ENCODE data around the gene ISL2. TPM values are rescaled to one million over a fixed set of nuclear protein-coding genes. Genes with fewer than 3 reads are reported as not detected.

The ISL2 gene
- total RNA-seq, 1 donor from 2014 or later, result 0.38 TPM

DNA sequence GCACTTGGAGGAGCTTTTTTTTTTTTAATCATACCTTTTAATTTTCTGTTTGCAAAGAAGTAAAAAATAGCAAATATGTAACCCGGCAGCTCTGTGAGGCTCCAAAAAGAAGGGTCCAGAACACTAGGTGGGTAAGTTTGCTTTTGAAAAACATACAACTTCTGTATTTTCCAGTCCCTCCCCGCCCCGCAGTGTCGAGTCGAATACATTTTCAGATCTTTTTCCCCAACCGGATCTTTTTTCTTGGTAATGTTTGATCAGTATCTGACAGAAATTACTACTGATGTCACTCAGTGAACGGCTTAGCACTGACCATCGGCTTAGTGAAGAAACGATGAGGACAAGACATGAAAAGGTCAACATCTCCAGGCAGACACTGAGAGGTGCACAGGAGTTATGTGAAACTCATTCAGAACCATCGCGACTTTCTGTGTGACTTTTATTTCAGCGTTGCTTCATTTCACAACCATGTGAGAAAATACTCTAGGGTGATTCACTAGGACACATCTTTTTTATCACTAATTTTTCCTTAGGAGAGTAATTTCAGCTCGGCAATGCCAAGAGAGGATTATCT is 11.0 kb downstream of the ISL2 start:
- Mint-ChIP-seq H3K9me3 (ENCODE audit: low read depth) (no peaks in the 10 kb centered on the region), H3K27ac (no peak overlapping the region), H3K4me3 (ENCODE audit: low read depth) (peak overlapping the region; percentile 19), H3K27me3 (peaks cover 82% of the 10 kb centered on the region), H3K4me1 (ENCODE audit: low read depth) (peaks cover 8% of the 10 kb centered on the region), H3K36me3 (ENCODE audit: insufficient read depth) (peaks cover 8% of the 10 kb centered on the region)
- TF ChIP-seq, protein P1, sequence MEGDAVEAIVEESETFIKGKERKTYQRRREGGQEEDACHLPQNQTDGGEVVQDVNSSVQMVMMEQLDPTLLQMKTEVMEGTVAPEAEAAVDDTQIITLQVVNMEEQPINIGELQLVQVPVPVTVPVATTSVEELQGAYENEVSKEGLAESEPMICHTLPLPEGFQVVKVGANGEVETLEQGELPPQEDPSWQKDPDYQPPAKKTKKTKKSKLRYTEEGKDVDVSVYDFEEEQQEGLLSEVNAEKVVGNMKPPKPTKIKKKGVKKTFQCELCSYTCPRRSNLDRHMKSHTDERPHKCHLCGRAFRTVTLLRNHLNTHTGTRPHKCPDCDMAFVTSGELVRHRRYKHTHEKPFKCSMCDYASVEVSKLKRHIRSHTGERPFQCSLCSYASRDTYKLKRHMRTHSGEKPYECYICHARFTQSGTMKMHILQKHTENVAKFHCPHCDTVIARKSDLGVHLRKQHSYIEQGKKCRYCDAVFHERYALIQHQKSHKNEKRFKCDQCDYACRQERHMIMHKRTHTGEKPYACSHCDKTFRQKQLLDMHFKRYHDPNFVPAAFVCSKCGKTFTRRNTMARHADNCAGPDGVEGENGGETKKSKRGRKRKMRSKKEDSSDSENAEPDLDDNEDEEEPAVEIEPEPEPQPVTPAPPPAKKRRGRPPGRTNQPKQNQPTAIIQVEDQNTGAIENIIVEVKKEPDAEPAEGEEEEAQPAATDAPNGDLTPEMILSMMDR (IDR thresholded peaks at IDR 0.05; ENCODE audit: unreplicated experiment), result no peak
- no peak for DNase-seq (ENCODE audit: low spot score, unreplicated experiment)

DNA sequence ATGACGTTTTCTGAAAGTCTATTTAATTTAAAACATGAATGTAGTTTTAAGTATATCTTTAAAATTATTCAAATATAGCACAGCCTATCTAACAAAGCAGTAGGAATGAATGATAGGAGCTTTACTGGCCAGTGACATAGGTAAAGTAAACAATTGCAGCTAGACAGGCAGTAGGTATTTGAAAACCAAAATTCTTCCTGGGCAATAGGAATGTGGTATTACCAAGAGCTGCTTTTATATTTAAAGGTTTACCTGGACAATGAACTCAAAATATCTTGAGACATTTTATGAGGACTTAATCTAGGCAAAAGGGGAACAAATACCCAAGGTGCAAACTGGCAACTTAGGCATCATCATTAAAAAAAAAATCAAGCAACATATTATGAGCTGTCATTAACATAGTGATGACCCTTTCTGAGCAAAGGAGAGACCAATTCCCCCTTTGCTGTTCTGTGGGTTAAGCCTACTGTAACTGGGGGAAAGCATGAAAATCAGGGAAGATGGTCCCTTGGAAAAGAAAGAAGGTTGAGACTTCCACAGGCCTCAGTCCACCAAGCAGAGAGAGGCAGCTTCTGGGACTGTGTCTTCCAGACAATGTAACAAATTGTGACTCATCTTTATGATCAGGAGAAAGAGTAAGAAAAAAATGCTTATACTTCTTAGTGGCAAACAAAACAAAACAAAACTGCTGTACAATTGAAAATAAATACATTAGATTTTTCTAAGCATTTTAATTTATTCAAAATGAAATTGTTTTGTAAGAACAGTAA is 12.9 kb downstream of the ISL2 start:
- no peak for DNase-seq (ENCODE audit: low spot score, unreplicated experiment)
- Mint-ChIP-seq H3K9me3 (ENCODE audit: low read depth) (no peaks in the 10 kb centered on the region), H3K27me3 (peaks cover 75% of the 10 kb centered on the region), H3K4me1 (ENCODE audit: low read depth) (peaks cover 8% of the 10 kb centered on the region), H3K27ac (no peak overlapping the region), H3K4me3 (ENCODE audit: low read depth) (no peak overlapping the region), H3K36me3 (ENCODE audit: insufficient read depth) (peaks cover 8% of the 10 kb centered on the region)
- TF ChIP-seq, protein P1 (IDR thresholded peaks at IDR 0.05; ENCODE audit: unreplicated experiment), result no peak

DNA sequence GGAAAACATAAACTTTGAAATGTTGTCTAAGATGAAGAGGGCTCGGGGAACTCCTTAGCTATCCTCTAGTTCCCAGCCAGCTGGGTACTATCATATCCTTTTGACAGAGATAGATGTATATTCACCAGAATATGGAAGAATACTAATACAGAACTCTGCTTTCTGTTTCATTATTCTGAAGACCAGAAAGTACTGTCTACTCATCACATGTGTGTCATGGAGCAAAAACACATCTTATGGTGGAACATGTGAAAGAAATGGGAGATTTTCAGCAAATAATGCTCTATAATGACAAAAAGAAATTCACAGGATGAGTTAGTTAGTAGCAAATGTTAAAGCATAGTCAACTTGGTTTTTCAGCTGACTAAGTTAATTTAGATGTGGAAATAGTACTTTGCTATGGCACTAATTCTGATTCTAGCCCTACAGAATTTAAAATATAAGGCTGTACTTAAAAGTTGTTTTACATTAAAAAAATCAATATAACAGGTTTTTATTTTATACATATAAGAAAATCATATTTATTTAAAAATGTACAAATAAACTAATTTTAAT is 16.5 kb downstream of the ISL2 start:
- TF ChIP-seq, protein P1 (IDR thresholded peaks at IDR 0.05; ENCODE audit: unreplicated experiment), result no peak
- no peak for DNase-seq (ENCODE audit: low spot score, unreplicated experiment)
- Mint-ChIP-seq H3K36me3 (ENCODE audit: insufficient read depth) (peaks cover 8% of the 10 kb centered on the region), H3K4me3 (ENCODE audit: low read depth) (no peak overlapping the region), H3K9me3 (ENCODE audit: low read depth) (no peaks in the 10 kb centered on the region), H3K4me1 (ENCODE audit: low read depth) (no peaks in the 10 kb centered on the region), H3K27me3 (peaks cover 56% of the 10 kb centered on the region), H3K27ac (no peak overlapping the region)

DNA sequence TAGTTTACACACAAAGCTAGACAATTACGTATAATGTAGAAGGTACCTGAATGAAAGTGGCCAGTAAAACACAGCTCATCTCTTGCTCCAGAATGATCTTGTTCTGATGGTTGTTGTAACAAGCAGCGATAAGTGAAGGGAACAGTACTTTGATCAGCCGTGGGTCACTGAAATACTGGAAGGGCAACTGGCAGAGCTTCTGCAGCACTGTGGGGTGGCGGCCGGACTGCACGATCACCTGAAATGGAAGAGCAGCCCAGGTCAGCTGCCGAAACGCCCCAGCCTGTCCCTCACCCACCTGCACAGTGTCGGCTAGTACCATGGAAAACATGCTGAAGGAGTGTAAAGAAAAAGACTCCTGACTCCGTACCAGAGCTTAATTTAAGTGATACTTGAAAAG is 17.3 kb downstream of the ISL2 start:
- DNase-seq (ENCODE audit: low spot score, unreplicated experiment), result no peak
- Mint-ChIP-seq H3K27me3 (peaks cover 48% of the 10 kb centered on the region), H3K36me3 (ENCODE audit: insufficient read depth) (peaks cover 6% of the 10 kb centered on the region), H3K9me3 (ENCODE audit: low read depth) (no peaks in the 10 kb centered on the region), H3K4me1 (ENCODE audit: low read depth) (no peaks in the 10 kb centered on the region), H3K27ac (no peak overlapping the region), H3K4me3 (ENCODE audit: low read depth) (no peak overlapping the region)
- TF ChIP-seq, protein P1 (IDR thresholded peaks at IDR 0.05; ENCODE audit: unreplicated experiment), result no peak

DNA sequence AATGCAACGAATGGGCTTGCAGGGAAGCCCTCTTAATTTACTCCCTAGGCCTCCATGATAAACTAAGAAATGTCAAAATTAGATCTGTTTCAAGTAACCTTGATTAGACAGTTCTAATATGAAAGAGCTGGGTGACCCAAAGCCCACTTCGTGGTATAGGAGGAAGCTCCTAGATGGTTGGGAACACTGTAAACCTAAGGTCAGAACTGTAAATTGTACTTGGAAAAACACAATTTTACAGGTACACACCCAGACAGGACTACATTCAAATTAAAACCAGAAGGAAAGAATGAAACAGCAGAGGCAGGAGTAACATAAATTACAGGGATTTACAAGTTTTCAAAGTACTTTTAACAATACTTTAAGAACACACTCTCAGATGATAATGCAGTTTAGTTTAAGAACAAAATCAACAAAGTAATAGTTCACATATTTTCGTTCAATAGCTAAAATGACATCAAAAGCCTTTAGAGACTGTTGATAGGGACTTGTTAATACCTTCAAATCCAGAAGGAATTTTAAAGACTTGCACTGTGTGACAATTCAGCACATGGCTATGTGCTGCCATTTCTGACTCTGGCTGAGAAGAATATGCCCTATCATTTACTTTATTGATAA is 18.4 kb downstream of the ISL2 start:
- H3K4me3 Mint-ChIP-seq (ENCODE audit: low read depth), result no peak overlapping the region
- H3K27me3 Mint-ChIP-seq, result peaks cover 39% of the 10 kb centered on the region
- H3K27ac Mint-ChIP-seq, result no peak overlapping the region
- peaks cover 4% of the 10 kb centered on the region for H3K36me3 Mint-ChIP-seq (ENCODE audit: insufficient read depth)
- H3K4me1 Mint-ChIP-seq (ENCODE audit: low read depth), result no peaks in the 10 kb centered on the region
- H3K9me3 Mint-ChIP-seq (ENCODE audit: low read depth), result no peaks in the 10 kb centered on the region
- TF ChIP-seq, protein P1 (IDR thresholded peaks at IDR 0.05; ENCODE audit: unreplicated experiment), result no peak
- no peak for DNase-seq (ENCODE audit: low spot score, unreplicated experiment)
